GM12873 (cell line): ENCODE results near the gene KIRREL3.

ENCODE experiments used
- CTCF ChIP-seq: IDR thresholded peaks from 2 replicates; pipeline ENCODE4 v1.5.1; 2012; ENCODE audit warnings: low read depth, mild to moderate bottlenecking, moderate library complexity, low read length, control low read depth; ENCODE audit not compliant: insufficient read depth; ENCODE audit errors: missing control alignments

Gene KIRREL3

GRCh38 chr11:126748100-126748791 lies 252.3 kb downstream of the KIRREL3 start:
- TF ChIP-seq CTCF, result no peak

GRCh38 chr11:126747315-126747714 lies 253.3 kb downstream of the KIRREL3 start:
- TF ChIP-seq CTCF, result no peak

- TF ChIP-seq CTCF, result no peak
These were observed 254.1 kb downstream of the KIRREL3 start for GRCh38 chr11:126746443-126746842.

GRCh38 chr11:126744699-126745098 lies 255.9 kb downstream of the KIRREL3 start:
- TF ChIP-seq CTCF, result no peak

GRCh38 chr11:126743628-126744027 lies 256.9 kb downstream of the KIRREL3 start:
- TF ChIP-seq CTCF, result no peak

GRCh38 chr11:126742582-126742981 lies 258.0 kb downstream of the KIRREL3 start:
- TF ChIP-seq CTCF, result no peak

GRCh38 chr11:126740846-126741245 lies 259.7 kb downstream of the KIRREL3 start:
- no peak for TF ChIP-seq CTCF
